GM10266 (cell line): ENCODE data around the gene DPEP3.

Experiments used
- DNase-seq: peaks from one replicate; pipeline ENCODE4 v3.0.0; 2012; ENCODE audit errors: extremely low spot score
- CTCF ChIP-seq: IDR thresholded peaks from 2 replicates; pipeline ENCODE4 v1.5.1; 2012; ENCODE audit warnings: mild to moderate bottlenecking, low read depth; ENCODE audit not compliant: control insufficient read depth, insufficient read depth; ENCODE audit errors: missing control alignments

The DPEP3 gene

GRCh38 chr16:67954421-67955196 is 25.7 kb downstream of the DPEP3 start:
- no peak for DNase-seq
- TF ChIP-seq CTCF, result no peak

GRCh38 chr16:67953641-67954375 is 26.5 kb downstream of the DPEP3 start:
- no peak for TF ChIP-seq CTCF
- DNase-seq, result no peak

GRCh38 chr16:67951485-67951884 is 28.8 kb downstream of the DPEP3 start:
- TF ChIP-seq CTCF, result no peak
- DNase-seq, result no peak

GRCh38 chr16:67950335-67950843 is 29.9 kb downstream of the DPEP3 start:
- TF ChIP-seq CTCF, result no peak
- no peak for DNase-seq

GRCh38 chr16:67949645-67950044 is 30.7 kb downstream of the DPEP3 start:
- no peak for DNase-seq
- TF ChIP-seq CTCF, result no peak

- TF ChIP-seq CTCF, result no peak
- no peak for DNase-seq
These were observed 32.3 kb downstream of the DPEP3 start for GRCh38 chr16:67948015-67948414.

- no peak for DNase-seq
- TF ChIP-seq CTCF, result no peak
These were observed 33.2 kb downstream of the DPEP3 start for GRCh38 chr16:67946966-67947558.
